ENCODE data around the gene AGL.

Gene AGL

DNA sequence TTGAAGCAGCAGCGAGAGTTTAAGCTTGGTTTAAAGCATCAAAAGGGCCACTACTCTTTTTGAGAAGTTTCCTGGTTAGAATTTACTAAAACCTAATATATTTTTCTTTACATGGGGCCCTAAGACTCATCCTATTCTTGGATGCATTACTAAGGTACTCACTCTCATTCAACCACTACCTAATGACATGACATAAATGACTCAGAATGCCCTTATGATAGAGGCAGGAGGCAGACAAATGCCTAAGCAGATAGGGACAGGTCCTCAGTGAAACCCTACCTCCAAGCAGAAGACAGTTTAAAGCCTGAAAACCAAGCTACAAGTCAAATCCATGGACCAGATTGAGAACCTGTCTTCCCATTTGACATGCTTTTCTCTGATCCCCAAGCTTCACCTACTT is 85.4 kb downstream of the AGL start:
- TF ChIP-seq, protein P1, sequence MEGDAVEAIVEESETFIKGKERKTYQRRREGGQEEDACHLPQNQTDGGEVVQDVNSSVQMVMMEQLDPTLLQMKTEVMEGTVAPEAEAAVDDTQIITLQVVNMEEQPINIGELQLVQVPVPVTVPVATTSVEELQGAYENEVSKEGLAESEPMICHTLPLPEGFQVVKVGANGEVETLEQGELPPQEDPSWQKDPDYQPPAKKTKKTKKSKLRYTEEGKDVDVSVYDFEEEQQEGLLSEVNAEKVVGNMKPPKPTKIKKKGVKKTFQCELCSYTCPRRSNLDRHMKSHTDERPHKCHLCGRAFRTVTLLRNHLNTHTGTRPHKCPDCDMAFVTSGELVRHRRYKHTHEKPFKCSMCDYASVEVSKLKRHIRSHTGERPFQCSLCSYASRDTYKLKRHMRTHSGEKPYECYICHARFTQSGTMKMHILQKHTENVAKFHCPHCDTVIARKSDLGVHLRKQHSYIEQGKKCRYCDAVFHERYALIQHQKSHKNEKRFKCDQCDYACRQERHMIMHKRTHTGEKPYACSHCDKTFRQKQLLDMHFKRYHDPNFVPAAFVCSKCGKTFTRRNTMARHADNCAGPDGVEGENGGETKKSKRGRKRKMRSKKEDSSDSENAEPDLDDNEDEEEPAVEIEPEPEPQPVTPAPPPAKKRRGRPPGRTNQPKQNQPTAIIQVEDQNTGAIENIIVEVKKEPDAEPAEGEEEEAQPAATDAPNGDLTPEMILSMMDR (IDR thresholded peaks at IDR 0.05; ENCODE audit: low read length, missing control alignments), result no peak
- no peak for DNase-seq (ENCODE audit: low read depth)

DNA sequence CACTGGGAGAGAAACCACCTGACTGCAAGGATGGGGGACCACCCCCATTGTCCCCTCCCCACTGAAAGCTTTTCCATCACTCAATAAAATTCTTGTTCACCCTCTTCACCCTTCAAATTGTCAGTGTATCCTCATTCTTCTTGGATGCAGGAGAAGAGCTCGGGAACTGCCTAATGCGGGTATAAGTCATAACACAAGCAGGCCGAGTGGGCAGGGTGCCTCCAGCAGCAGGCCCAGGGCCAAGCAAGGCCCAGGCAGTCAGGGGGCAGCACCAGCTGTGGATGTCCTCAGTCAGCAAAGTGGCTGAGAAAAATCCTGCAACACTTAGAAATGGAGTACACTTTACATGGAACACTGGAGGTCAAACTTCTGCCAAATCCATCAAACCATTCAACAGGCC is 85.9 kb downstream of the AGL start:
- TF ChIP-seq, protein P1 (IDR thresholded peaks at IDR 0.05; ENCODE audit: low read length, missing control alignments), result no peak
- no peak for DNase-seq (ENCODE audit: low read depth)
- H3K4me3 ChIP-seq (replicated peaks; ENCODE audit: low read depth, low read length), result no peak overlapping the region

More for the DNA sequence above, 85.4 kb downstream of the AGL start:
- no peak overlapping the region for H3K4me3 ChIP-seq (replicated peaks; ENCODE audit: low read depth, low read length)

DNA sequence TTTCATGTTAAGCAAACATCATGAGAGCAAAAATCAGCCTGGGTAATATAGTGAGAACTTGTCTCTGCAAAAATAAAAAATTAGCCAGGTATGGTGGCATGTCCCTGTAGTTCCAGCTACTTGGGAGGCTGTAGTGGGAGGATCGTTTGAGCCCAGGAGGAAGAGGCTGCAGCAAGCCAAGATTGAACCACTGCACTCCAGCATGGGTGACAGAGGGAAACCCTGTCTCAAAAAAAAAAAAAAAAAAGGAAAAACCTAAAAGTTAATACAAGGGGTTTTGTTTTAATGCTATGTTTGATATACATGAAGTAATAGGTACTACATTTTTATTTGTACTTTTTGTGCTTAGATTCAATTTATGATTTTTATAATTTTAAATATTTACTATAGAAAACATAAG is 92.6 kb downstream of the AGL start:
- DNase-seq (ENCODE audit: low read depth), result no peak
- TF ChIP-seq, protein P1 (IDR thresholded peaks at IDR 0.05; ENCODE audit: low read length, missing control alignments), result no peak
- H3K4me3 ChIP-seq (replicated peaks; ENCODE audit: low read depth, low read length), result no peak overlapping the region

DNA sequence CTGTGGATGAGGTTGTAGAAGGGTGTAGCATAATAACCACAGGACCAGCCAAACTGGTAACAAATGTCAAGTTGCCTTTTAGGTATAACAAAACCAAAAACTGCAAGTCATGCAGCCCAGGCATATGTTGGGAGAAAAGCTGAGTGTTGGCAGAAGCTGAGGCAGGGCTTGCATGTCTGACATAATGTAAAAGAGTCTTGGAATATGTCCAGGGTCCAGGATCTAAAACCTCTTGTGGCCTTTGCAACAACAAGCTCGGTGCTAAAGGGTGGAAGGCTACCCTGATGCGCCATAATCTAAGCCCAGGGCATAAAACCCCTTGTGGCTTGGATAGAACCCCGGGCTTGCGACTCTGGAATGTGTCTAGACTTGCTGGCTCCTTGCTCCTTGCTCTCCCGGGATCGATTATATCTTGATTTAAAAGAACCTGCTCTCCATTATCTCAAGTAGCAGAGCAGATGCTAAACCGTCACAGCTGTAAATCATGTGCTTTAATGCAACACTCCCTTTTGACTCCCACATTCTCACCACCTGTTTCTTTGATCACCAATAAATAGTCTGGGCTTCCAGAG is 93.1 kb downstream of the AGL start:
- TF ChIP-seq, protein P1 (IDR thresholded peaks at IDR 0.05; ENCODE audit: low read length, missing control alignments), result no peak
- peak; percentile 79 for DNase-seq (ENCODE audit: low read depth)

GRCh38 chr1:99944192-99944591 is 94.0 kb downstream of the AGL start:
- DNase-seq (ENCODE audit: low read depth), result no peak
- TF ChIP-seq, protein P1 (IDR thresholded peaks at IDR 0.05; ENCODE audit: low read length, missing control alignments), result no peak
- H3K4me3 ChIP-seq (replicated peaks; ENCODE audit: low read depth, low read length), result no peak overlapping the region

More for the DNA sequence above, 93.1 kb downstream of the AGL start:
- no peak overlapping the region for H3K4me3 ChIP-seq (replicated peaks; ENCODE audit: low read depth, low read length)

DNA sequence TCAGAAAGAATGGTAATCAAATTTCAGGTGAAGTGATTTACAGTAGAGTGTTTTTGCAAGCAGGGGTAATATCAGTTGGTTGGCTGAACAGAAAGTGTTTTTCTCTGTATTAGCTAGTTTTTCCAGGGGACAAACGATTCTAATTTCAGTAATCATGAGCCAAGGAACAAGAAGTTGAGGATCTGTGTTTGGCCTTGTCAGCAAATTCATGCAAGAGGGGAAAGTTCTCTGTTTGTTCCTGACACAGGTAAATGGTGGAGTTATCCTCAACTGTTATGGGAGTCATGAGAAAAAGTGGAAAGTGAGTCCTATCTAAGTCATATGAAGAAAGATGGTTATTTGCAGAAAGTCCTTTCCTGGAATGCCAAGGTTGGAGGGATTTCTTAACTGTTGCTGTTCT is 95.0 kb downstream of the AGL start:
- TF ChIP-seq, protein P1 (IDR thresholded peaks at IDR 0.05; ENCODE audit: low read length, missing control alignments), result no peak
- DNase-seq (ENCODE audit: low read depth), result no peak
- no peak overlapping the region for H3K4me3 ChIP-seq (replicated peaks; ENCODE audit: low read depth, low read length)

- TF ChIP-seq, protein P1 (IDR thresholded peaks at IDR 0.05; ENCODE audit: low read length, missing control alignments), result no peak
- no peak overlapping the region for H3K4me3 ChIP-seq (replicated peaks; ENCODE audit: low read depth, low read length)
- peak; percentile 16 for DNase-seq (ENCODE audit: low read depth)
Observed at GRCh38 chr1:99950486-99950885, 100.3 kb downstream of the AGL start.

Measured in fibroblast of pulmonary artery (primary cell).